HG03575 (cell line): Measurements from ENCODE around the gene MSANTD1.
"Not testable (repeated sequence)": the region's sequence is repeated elsewhere in the genome, so short reads cannot be mapped to it uniquely, and the experiment has no call there.

Experiments
- ATAC-seq: cut with Tn5 transposase; IDR thresholded peaks from one replicate; pipeline ENCODE4 v1.9.1; 2021; ENCODE audit not compliant: unreplicated experiment, insufficient number of reproducible peaks, low FRiP score; ENCODE audit errors: extremely low read depth

The MSANTD1 gene

GRCh38 chr4:3295837-3296624 lies 47.1 kb downstream of the MSANTD1 start:
- no peak for ATAC-seq

GRCh38 chr4:3296651-3297050 lies 47.7 kb downstream of the MSANTD1 start:
- no peak for ATAC-seq

GRCh38 chr4:3297066-3297859 lies 48.3 kb downstream of the MSANTD1 start:
- ATAC-seq: no peak

GRCh38 chr4:3299122-3299975 lies 50.4 kb downstream of the MSANTD1 start:
- no peak for ATAC-seq

- no peak for ATAC-seq
These were observed 51.2 kb downstream of the MSANTD1 start for GRCh38 chr4:3299976-3300671.

GRCh38 chr4:3300882-3301281 lies 51.9 kb downstream of the MSANTD1 start:
- not testable (repeated sequence) for ATAC-seq

- ATAC-seq: no peak
These were observed 52.7 kb downstream of the MSANTD1 start for GRCh38 chr4:3301450-3302172.

GRCh38 chr4:3302173-3302785 lies 53.3 kb downstream of the MSANTD1 start:
- ATAC-seq: no peak

GRCh38 chr4:3302786-3303564 lies 54.0 kb downstream of the MSANTD1 start:
- ATAC-seq: no peak

- no peak for ATAC-seq
These were observed 54.5 kb downstream of the MSANTD1 start for GRCh38 chr4:3303565-3303824.

- no peak for ATAC-seq
These were observed 55.2 kb downstream of the MSANTD1 start for GRCh38 chr4:3303923-3304710.

GRCh38 chr4:3304831-3305609 lies 56.1 kb downstream of the MSANTD1 start:
- no peak for ATAC-seq

- no peak for ATAC-seq
These were observed 56.8 kb downstream of the MSANTD1 start for GRCh38 chr4:3305610-3306371.
